ENCODE results near the gene MRPL28.

DNA sequence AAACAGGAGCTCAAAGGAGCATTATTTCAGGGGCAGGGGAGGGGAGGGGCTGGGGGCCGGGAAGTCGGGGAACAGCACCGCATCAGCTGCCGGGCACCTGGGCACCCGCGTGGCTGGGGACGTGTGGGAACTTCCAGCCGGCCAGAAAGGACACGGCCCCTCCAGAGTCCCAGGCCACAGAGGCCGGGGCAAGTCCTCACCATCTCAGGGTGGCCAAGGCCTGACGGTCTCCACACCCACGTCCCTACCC is 10.3 kb upstream of the MRPL28 start:
- TF ChIP-seq, protein P1, sequence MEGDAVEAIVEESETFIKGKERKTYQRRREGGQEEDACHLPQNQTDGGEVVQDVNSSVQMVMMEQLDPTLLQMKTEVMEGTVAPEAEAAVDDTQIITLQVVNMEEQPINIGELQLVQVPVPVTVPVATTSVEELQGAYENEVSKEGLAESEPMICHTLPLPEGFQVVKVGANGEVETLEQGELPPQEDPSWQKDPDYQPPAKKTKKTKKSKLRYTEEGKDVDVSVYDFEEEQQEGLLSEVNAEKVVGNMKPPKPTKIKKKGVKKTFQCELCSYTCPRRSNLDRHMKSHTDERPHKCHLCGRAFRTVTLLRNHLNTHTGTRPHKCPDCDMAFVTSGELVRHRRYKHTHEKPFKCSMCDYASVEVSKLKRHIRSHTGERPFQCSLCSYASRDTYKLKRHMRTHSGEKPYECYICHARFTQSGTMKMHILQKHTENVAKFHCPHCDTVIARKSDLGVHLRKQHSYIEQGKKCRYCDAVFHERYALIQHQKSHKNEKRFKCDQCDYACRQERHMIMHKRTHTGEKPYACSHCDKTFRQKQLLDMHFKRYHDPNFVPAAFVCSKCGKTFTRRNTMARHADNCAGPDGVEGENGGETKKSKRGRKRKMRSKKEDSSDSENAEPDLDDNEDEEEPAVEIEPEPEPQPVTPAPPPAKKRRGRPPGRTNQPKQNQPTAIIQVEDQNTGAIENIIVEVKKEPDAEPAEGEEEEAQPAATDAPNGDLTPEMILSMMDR (IDR thresholded peaks at IDR 0.05 in 2 of 3, conservative IDR thresholded peaks at IDR 0.05 in 1 of 3; ENCODE audit: borderline replicate concordance in 1 of 3, insufficient read depth in 1 of 3, low read depth in 2 of 3, low read length in 2 of 3), result no peak
- no peak for TF ChIP-seq TCF7L2 (IDR thresholded peaks at IDR 0.05; ENCODE audit: borderline replicate concordance, extremely low read depth, insufficient read depth, insufficient read length)
- no peak for TF ChIP-seq EZH2 (IDR thresholded peaks at IDR 0.05)
- TF ChIP-seq RAD21 (IDR thresholded peaks at IDR 0.05; ENCODE audit: low read depth), result no peak
- no peak for TF ChIP-seq SRF (IDR thresholded peaks at IDR 0.05; ENCODE audit: low read depth)
- no peak for TF ChIP-seq ELF1 (IDR thresholded peaks at IDR 0.05; ENCODE audit: borderline replicate concordance, low read depth)
- no peak for TF ChIP-seq POLR2A (IDR thresholded peaks at IDR 0.05; ENCODE audit: borderline replicate concordance, extremely low read depth, insufficient read depth, insufficient read length)
- no peak for TF ChIP-seq EZH2phosphoT487 (IDR thresholded peaks at IDR 0.05; ENCODE audit: borderline replicate concordance)
- TF ChIP-seq, protein P2, sequence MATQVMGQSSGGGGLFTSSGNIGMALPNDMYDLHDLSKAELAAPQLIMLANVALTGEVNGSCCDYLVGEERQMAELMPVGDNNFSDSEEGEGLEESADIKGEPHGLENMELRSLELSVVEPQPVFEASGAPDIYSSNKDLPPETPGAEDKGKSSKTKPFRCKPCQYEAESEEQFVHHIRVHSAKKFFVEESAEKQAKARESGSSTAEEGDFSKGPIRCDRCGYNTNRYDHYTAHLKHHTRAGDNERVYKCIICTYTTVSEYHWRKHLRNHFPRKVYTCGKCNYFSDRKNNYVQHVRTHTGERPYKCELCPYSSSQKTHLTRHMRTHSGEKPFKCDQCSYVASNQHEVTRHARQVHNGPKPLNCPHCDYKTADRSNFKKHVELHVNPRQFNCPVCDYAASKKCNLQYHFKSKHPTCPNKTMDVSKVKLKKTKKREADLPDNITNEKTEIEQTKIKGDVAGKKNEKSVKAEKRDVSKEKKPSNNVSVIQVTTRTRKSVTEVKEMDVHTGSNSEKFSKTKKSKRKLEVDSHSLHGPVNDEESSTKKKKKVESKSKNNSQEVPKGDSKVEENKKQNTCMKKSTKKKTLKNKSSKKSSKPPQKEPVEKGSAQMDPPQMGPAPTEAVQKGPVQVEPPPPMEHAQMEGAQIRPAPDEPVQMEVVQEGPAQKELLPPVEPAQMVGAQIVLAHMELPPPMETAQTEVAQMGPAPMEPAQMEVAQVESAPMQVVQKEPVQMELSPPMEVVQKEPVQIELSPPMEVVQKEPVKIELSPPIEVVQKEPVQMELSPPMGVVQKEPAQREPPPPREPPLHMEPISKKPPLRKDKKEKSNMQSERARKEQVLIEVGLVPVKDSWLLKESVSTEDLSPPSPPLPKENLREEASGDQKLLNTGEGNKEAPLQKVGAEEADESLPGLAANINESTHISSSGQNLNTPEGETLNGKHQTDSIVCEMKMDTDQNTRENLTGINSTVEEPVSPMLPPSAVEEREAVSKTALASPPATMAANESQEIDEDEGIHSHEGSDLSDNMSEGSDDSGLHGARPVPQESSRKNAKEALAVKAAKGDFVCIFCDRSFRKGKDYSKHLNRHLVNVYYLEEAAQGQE (IDR thresholded peaks at IDR 0.05; ENCODE audit: low read depth), result no peak
- TF ChIP-seq, protein P3, sequence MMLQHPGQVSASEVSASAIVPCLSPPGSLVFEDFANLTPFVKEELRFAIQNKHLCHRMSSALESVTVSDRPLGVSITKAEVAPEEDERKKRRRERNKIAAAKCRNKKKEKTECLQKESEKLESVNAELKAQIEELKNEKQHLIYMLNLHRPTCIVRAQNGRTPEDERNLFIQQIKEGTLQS (IDR thresholded peaks at IDR 0.05), result no peak

Data from HCT116 (cell line).